HG03175 (cell line): ENCODE data around the gene ARID3A.
"Not testable (repeated sequence)": the region's sequence is repeated elsewhere in the genome, so short reads cannot be mapped to it uniquely, and the experiment has no call there.

Source experiments
- ATAC-seq: cut with Tn5 transposase; IDR thresholded peaks from one replicate; pipeline ENCODE4 v1.9.1; 2021; ENCODE audit warnings: mild to moderate bottlenecking, moderate library complexity; ENCODE audit not compliant: unreplicated experiment

ARID3A gene

DNA sequence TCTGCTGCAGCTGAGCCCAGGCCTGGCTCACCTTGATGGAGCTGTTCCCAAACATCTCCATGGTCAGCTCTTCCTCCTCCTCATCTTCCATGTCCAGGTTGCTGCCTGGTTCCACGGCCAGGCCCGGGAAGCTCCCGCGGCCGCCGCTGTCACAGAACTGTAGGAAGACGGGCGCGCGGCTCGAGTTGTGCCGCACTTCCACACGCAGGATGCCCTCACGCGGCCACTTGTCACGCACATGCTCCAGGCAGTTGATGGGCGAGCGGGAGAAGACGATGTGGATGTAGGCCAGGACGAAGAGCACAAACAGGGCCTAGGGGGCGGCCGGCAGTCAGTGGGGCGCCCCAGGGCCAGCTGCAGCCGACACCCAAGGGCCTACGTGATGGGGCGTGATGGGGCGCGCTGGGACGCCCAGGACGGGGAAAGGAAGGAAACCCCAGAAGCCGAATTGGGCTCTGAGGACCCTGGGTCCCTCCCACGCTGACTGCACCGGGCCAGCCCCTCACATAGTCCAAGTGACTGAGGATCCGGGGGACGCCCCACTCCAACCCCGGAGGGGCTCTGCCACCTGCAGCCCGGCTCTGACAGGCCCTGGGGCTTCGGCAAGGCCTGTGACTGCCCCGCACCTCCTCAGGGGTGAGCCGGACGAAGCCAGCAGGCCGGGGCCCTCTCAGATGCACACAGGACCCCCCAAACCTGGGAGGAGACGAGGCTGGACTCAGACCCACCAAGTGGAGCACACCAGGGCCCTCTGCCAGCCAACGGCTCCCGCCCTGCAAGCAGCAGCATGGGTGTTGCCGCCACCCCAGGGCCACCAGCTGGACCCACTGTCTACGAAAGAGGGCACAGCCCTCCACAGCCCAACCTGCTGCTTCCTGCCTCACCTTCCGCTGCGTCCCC is 88.6 kb downstream of the ARID3A start:
- no peak for ATAC-seq

- ATAC-seq, result no peak
These were observed 89.4 kb downstream of the ARID3A start for GRCh38 chr19:1015061-1015781.

DNA sequence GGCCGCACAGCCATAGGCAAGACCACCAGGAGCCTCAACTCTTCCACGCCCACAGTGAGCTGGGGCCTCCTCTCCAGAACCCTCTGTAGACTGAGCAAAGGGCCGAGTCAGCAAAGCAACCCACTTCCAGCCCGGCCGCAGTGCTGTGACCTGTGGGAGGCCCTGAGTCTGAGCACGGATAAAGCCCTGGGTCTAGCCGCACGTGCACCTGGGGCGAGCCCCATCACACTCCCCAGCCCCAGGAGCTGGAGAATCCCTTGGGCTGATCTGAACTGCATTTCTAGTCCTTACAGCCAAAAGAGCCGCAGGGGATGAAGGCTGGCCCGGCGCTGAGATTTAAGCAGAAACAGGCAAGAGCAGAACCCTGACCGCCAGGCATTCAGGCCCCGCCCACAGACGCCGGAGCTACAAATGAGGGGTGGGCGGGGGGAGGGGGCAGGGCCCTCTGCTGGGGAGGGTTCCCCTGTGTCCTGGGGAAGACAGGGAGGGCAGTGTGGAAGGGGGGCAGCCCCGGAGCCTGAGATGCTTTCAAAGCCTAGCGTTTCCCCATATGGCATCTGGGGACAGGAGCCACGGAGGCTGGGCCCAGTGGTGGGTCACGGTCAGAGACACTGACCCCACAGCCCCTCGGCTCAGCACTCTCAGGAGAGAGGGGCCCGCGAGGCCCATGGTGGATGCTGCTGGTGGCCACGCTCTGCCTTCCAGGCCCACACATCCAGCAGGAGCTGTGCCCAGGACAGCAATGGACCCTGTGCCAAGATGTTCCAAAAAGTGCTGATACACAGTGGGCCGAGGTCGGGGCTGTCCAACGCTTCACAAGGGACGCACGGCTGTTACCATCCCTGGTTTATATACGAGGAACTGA is 90.2 kb downstream of the ARID3A start:
- ATAC-seq, result no peak

DNA sequence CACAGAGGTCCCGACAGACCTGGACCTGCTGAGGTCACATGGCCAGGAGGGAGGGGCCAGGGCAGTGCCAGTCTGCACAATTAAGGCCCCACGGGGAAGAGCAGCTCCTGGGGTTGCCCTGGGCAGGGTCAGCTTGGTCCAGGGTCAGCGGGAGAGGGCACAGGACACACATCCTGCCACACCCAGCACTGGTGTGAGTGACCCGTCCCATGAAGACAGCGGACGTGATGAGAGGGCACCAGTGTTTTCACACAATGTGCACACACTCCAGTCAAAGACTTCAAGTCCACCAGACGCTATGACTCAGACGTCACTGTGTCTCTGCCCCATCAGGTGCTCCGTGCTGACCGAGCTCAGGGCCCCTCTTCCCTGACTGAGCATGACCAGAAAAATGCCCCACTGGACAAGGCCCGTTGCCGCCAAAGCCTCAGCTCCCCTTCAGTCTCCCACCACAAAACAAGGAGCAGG is 90.8 kb downstream of the ARID3A start:
- no peak for ATAC-seq

- no peak for ATAC-seq
These were observed 91.5 kb downstream of the ARID3A start for GRCh38 chr19:1017115-1017905.

DNA sequence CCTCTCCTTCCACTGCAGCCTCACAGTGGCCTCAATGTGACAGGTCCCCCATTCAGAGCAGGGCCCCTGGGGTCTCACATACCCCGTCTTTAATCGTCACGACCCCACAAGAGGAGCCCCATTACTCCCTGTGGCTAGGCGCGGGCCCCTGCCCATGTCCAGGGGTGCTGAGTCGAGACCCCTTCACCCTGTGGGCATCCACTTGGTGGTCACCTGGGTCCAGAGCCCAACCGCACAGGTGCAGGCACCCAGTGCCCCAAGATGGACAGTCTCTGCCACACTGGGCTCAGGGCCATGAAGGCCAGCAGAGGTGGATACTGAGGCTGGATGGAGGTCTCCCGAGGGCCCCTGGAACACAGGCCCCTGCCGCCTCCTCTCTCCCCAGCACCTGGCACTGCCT is 92.1 kb downstream of the ARID3A start:
- no peak for ATAC-seq

DNA sequence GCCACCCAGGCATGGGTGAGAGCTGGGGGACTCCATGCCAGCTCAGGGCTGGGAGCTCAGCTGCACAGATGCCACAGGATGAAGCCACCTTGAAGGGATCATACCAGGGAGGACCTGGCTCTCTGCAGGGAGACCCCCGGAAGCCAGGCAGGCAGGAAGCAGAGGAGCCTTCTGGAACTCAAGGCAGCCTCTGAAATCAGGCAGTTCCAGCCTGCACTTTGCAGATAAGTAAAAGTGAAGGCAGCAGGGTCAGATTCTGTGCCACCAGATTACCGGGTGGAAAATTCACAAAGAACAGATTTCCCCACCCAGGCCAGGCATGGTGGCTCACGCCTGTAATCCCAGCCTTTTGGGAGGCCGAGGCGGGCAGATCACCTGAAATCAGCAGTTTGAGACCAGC is 92.6 kb downstream of the ARID3A start:
- ATAC-seq, result no peak

- no peak for ATAC-seq
These were observed 93.2 kb downstream of the ARID3A start for GRCh38 chr19:1018932-1019615.

DNA sequence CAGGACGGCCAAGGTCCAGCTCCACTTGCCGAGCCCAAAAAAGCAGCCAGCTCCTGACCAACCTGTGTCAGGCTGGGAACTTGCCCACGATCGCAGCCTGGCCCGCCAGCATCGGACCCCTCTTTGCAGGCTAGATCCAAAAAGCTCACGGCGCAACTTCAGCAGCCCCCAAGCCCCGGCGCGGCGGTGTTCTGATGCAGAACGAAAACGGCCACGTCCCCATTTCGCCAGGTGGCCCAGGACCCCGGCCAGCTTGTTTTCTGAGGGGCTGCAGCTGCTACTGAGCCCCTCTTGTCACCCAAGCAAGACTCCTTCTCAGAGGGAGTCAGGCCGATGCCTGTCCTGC is 93.8 kb downstream of the ARID3A start:
- no peak for ATAC-seq

GRCh38 chr19:1019980-1020867 is 94.4 kb downstream of the ARID3A start:
- ATAC-seq, result no peak

GRCh38 chr19:1020868-1021425 is 95.1 kb downstream of the ARID3A start, which contains the start of gene TMEM259:
TSS of gene TMEM259 (minus strand) at chr19:1021123. CDS start at chr19:1020996, 127 bp downstream.
- peak; percentile 82 for ATAC-seq

GRCh38 chr19:1023883-1024188 is 98.0 kb downstream of the ARID3A start:
- ATAC-seq, result not testable (repeated sequence)

- not testable (repeated sequence) for ATAC-seq
These were observed 99.2 kb downstream of the ARID3A start for GRCh38 chr19:1025080-1025479.
